Ureter (tissue), 1 donor: Measurements from ENCODE around the gene BAMBI. TPM values are rescaled to one million over a fixed set of nuclear protein-coding genes. Genes with fewer than 3 reads are reported as not detected.

ENCODE experiments used
- DNase-seq: peaks from one replicate; pipeline ENCODE4 v3.0.0-alpha.2; 2020; ENCODE audit warnings: low spot score
- total RNA-seq: library from RNA; stranded (reverse); gene quantifications from one replicate; pipeline ENCODE4 v1.2.4, GENCODE V29; 2023
- donor health status: DM: yes; HTN: yes; CAD: no.

BAMBI gene
- total RNA-seq, 1 donor from 2014 or later, result 54.8 TPM

GRCh38 chr10:28674782-28675181, 2.5 kb upstream of the BAMBI start:
- no peak for DNase-seq

GRCh38 chr10:28676326-28676967, 874 bp upstream of the BAMBI start:
- peak; percentile 48 for DNase-seq

GRCh38 chr10:28677888-28678686, 766 bp downstream of the BAMBI start:
- no peak for DNase-seq

DNA sequence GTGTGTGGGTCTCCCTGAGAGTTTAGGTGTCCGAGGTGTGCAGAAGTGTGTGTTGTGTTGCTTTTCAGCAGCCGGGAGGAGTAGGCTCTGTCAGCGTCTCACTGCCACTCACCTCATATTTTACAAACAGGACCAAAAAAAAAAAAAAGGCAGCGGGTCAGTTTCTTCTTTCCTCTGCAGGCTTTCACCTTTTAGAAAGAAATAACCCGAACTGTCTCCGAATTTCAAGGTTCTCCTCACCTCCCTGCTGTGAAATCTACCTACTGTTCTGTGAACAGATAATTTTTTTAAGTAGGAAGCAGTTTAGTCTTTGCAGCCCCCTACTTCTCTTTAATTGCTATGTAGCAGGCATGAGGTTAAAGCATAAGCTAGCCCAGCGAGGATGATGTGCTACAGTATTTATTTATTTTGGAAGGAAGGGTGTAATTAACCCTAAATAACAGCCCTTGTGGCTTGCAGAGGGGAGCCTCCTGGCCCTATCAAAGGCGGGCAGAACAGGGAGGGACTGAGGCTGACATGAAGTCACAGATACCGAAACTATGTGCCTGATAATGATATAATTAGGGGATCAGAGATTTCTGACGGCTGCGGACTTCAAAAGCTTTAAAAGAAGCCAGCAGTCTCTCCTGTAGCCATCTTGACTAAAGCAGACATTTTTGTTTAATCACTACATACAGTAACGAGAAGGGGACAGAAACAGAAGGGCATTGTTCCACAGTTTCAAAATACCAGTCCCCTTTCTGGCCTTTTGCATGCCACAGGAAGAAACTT, 1.6 kb downstream of the BAMBI start:
- no peak for DNase-seq

DNA sequence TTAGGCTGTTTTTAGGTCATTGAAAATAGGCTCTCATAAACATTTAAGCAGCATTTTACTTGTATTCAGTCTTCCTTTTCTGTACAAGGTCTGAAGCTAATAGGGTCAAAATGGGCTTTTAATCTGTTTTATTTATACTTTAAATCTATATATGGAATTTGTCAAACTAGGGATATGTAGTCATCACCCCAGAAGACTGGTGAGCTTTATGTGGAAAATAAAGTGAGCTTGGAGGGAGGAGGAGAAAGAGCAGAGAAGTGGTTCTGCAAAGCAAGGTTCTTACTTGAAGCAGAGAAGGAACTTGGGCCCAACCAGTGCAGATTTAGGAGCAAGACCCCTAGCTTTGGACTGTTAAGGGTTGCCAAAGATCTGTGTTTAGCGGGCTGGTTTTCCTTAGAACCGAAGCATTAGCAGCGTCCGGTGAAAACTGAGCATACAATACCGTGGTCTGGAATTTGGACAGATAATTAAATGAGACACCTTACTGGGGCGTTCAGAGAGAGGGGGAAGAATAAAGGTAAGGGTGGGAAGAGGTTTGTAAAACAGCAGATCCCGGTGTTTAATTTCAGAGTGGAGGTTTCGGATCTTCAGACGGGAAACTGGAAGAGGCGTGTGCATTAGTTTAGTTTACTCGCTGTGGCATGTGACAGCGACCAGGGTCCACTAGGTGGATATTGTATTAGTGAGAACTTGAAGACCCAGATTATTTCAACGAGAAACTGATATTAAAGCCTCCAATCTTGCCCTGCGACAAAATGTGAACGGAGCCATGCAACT, 2.4 kb downstream of the BAMBI start:
- no peak for DNase-seq

DNA sequence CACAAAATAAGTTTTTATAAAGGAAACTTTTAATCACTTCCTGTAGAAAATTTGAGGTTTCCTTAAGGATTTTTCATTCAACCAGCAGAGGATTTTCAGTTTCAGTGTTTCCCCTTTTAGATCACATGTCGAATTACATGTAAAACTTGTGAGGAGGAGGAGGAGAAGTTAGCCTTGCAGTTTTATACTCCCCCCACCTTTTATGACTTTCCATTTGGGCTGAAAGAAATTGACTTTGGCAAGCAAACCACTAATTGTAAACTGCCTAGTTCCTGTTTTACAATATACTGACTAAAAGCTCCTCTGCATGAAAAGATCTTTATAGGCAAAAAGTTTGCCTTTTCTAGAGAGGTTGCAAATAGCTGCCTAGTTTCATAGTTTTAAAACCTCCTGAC, 3.0 kb downstream of the BAMBI start:
- no peak for DNase-seq

DNA sequence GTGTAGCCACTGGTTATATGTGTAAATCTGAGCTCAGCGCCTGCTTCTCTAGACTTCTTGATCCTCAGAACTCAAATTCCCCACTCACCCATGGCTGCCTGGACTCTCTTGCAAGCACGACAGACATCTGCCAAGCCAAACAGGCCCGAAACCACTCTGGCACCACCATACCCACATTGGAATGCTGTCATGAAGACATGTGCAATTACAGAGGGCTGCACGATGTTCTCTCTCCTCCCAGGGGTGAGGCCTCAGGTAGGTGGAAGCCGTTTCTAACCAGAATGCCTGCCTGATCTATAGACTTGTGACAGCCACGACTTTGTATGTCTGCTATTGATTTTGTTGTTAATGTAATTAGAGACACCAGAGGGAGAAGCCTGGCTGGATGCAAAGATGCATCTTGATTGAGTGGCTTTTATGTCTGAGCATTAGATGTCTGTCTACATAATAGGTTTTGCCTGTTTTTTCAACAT, 4.0 kb downstream of the BAMBI start:
- no peak for DNase-seq

GRCh38 chr10:28681928-28682750, 4.8 kb downstream of the BAMBI start:
- DNase-seq, result no peak

GRCh38 chr10:28684157-28684985, 7.0 kb downstream of the BAMBI start:
- no peak for DNase-seq

GRCh38 chr10:28684986-28685580, 7.8 kb downstream of the BAMBI start:
- DNase-seq, result no peak

- DNase-seq, result no peak
These were observed 8.4 kb downstream of the BAMBI start for GRCh38 chr10:28685717-28686116.

DNA sequence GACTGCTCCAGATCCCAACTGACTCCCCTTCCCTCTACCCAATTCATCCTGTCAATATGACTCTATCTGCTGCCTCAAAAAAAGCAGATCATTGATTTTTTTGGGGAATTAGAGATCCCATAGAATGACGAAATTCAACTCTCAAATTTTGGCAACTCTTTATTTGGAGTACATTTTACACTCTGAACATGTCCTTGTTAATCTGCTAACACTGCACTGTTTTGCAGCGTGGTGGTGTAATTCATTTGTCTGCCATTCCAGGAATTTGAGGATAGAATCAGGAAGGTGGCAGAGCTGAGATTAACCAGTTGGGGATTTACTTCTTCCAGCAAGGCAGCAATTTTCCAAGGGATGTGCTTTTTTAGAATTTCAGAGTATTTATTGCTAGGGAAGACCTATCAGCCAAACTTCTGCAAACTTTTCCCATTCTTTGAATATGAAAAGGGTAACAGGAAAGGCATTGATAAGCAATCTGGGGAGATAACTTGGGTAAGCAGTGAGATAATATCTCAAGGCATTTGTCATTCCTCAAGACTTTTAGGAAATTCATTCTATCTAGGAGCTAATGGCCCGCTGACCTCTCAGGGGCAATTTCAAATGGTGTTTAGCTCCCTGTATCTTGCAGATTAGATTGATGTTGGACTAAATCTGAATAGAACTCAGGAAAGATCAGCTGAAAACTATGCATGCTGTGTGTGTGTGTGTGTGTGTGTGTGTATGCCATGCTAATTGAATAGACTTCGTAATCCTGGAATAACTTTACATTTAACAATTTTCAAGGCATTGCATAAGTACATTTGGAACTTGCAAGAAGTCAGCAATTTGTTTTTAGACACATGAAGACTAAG, 9.7 kb downstream of the BAMBI start:
- DNase-seq, result no peak

GRCh38 chr10:28687683-28688001, 10.3 kb downstream of the BAMBI start:
- DNase-seq, result no peak

- no peak for DNase-seq
These were observed 13.2 kb downstream of the BAMBI start for GRCh38 chr10:28690545-28690944.

DNA sequence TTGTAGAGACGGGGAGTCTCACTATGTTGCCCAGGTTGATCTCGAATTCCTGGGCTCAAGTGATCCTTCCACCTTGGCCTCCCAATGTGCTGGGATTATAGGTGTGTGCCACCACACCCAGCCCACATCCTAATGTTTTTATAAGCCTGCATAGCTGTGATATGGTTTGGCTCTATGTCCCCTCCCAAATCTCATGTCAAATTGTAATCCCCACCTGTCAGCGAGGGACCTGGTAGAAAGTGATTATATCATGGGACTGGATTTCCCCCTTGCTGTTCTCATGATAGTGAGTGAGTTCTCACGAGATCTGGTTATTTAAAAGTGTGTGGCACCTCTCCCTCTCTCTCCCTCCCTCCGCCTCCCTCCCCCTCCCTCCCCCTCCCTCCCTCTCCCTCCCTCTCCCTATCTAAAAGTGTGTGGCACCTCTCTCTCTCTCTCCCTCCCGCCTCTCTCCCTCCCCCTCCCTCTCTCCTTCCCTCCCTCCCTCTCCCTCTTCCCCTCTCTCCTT, 13.9 kb downstream of the BAMBI start:
- no peak for DNase-seq

GRCh38 chr10:28692050-28692449, 14.7 kb downstream of the BAMBI start:
- DNase-seq, result no peak

DNA sequence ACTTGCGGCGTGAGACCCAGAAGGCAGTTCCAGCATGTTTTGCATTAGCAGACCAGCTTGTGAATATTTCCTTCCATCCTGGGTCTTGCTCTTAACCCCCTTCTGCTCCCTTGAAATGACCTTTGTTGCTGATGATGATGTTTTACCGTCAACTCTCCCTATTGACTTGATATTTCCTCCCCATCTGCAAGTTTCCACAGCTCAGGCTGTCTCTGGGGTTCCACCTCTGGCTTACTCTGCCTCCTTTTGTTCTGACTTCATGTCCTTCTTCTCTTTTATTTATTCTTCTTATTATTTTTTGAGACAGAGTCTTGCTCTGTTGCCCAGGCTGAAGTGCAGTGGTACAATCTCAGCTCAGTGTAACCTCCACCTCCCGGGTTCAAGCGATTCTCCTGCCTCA, 17.2 kb downstream of the BAMBI start:
- no peak for DNase-seq

- no peak for DNase-seq
These were observed 20.8 kb downstream of the BAMBI start for GRCh38 chr10:28698075-28698474.
